SK-N-SH (cell line): ENCODE measurements around the gene GPR34. TPM values are rescaled to one million over a fixed set of nuclear protein-coding genes. Genes with fewer than 3 reads are reported as not detected.

Experiments used
- CTCF ChIA-PET: fragments of 300-600, 350-600 bp; formaldehyde crosslinking; extraction: SDS; loops from one replicate; lab custom pipeline; 2021; lab: Yijun Ruan, JAX
- POLR2A ChIA-PET: fragments of 350-600 bp; sonication (Branson Sonifier 250); formaldehyde crosslinking; extraction: SDS; loops from one replicate; lab custom pipeline; 2020; ENCODE audit warnings: antibody characterized with exemption, inconsistent platforms; lab: Yijun Ruan, JAX
- DNase-seq: peaks from one replicate; pipeline ENCODE4 v3.0.0; 2012
- H2AFZ ChIP-seq: fragments of 200-600 bp; sonication (generic); 2 replicates; pipeline ENCODE4 v1.8.1; 2016; ENCODE audit warnings: antibody characterized with exemption, mild to moderate bottlenecking, low read depth
- H3F3A ChIP-seq: fragments of 200-600 bp; sonication (generic); replicated peaks from 2 replicates; pipeline ENCODE3; 2016; ENCODE audit warnings: antibody characterized with exemption, mild to moderate bottlenecking; ENCODE audit not compliant: insufficient read depth
- H3K27ac ChIP-seq, 2 experiments: fragments of 200-500 bp in 1 of 2; fragments of 200-600 bp in 1 of 2; sonication (Bioruptor generic) in 1 of 2; sonication (generic), shearing (Covaris generic) in 1 of 2; 2 replicates each; pipeline versions ENCODE4 v1.5.1 to v1.6.1; 2014 to 2016; ENCODE audit warnings: low read depth in 2 of 2, inconsistent platforms in 1 of 2, low read length in 1 of 2, mild to moderate bottlenecking in 1 of 2, mixed read lengths in 1 of 2
- H3K27me3 ChIP-seq: fragments of 200-600 bp; sonication (generic), shearing (Covaris generic); 2 replicates; pipeline ENCODE4 v1.6.1; 2016; ENCODE audit warnings: mixed run types; ENCODE audit not compliant: insufficient read depth
- H3K36me3 ChIP-seq, 2 experiments: fragments of 200-500 bp in 1 of 2; fragments of 200-600 bp in 1 of 2; sonication (Bioruptor generic) in 1 of 2; sonication (generic) in 1 of 2; replicated peaks in 1 of 2; 2 replicates each; pipeline versions ENCODE3 to v1.5.1; 2014 to 2016; ENCODE audit warnings: low read length in 1 of 2, mild to moderate bottlenecking in 1 of 2; ENCODE audit not compliant: insufficient read depth in 2 of 2, control insufficient read depth in 1 of 2
- H3K4me1 ChIP-seq, 2 experiments: fragments of 200-500 bp in 1 of 2; fragments of 200-600 bp in 1 of 2; sonication (Bioruptor generic) in 1 of 2; sonication (generic), shearing (Covaris generic) in 1 of 2; 2 replicates each; pipeline versions ENCODE4 v1.5.1 to v1.6.1; 2014 to 2016; ENCODE audit warnings: low read depth in 1 of 2, low read length in 1 of 2, mixed run types in 1 of 2; ENCODE audit not compliant: insufficient read depth in 2 of 2, control insufficient read depth in 1 of 2
- H3K4me2 ChIP-seq: fragments of 200-600 bp; sonication (generic), shearing (Covaris generic); 2 replicates; pipeline ENCODE4 v1.6.1; 2017; ENCODE audit warnings: mixed run types
- H3K4me3 ChIP-seq, 2 experiments: fragments of 200-500 bp in 1 of 2; fragments of 200-600 bp in 1 of 2; sonication (Bioruptor generic) in 1 of 2; sonication (generic), shearing (Covaris generic) in 1 of 2; 2 replicates each; pipeline versions ENCODE4 v1.5.1 to v1.8.1; 2014 to 2016; ENCODE audit warnings: low read depth in 2 of 2, inconsistent platforms in 1 of 2, low read length in 1 of 2, mild to moderate bottlenecking in 1 of 2, mixed read lengths in 1 of 2, moderate library complexity in 1 of 2
- H3K79me2 ChIP-seq: fragments of 200-600 bp; sonication (generic); 2 replicates; pipeline ENCODE4 v1.8.1; 2017; ENCODE audit warnings: mild to moderate bottlenecking; ENCODE audit not compliant: insufficient read depth
- H3K9ac ChIP-seq: fragments of 200-600 bp; sonication (generic); 2 replicates; pipeline ENCODE4 v1.6.1; 2017; ENCODE audit warnings: mixed run types
- H3K9me2 ChIP-seq: fragments of 200-600 bp; sonication (generic); 2 replicates; pipeline ENCODE4 v1.6.1; 2017; ENCODE audit warnings: mixed run types
- H3K9me3 ChIP-seq: fragments of 200-600 bp; sonication (generic); 2 replicates; pipeline ENCODE4 v1.6.1; 2017; ENCODE audit warnings: mixed run types, mild to moderate bottlenecking, moderate library complexity
- H4K20me1 ChIP-seq: fragments of 200-600 bp; sonication (generic); 2 replicates; pipeline ENCODE4 v1.6.1; 2017; ENCODE audit warnings: mild to moderate bottlenecking, mixed run types; ENCODE audit not compliant: insufficient read depth
- CHD2 ChIP-seq: fragments of 150-350 bp; IDR thresholded peaks from 2 replicates; pipeline ENCODE4 v1.6.1; 2018; ENCODE audit warnings: low read length; ENCODE audit not compliant: partially characterized antibody
- MAX ChIP-seq: IDR thresholded peaks from 2 replicates; pipeline ENCODE4 v1.4.0; 2012; ENCODE audit warnings: low read depth
- PBX3 ChIP-seq: IDR thresholded peaks from 2 replicates; pipeline ENCODE4; 2012
- RAD21 ChIP-seq: IDR thresholded peaks from 2 replicates; pipeline ENCODE4 v1.6.1; 2012; ENCODE audit warnings: mild to moderate bottlenecking, low read length
- REST ChIP-seq: IDR thresholded peaks from 2 replicates; pipeline ENCODE4 v1.6.1; 2012; ENCODE audit warnings: mild to moderate bottlenecking, low read depth, low read length, moderate library complexity
- SIN3A ChIP-seq: IDR thresholded peaks from 2 replicates; pipeline ENCODE4 v1.6.1; 2012; ENCODE audit warnings: low read depth, mild to moderate bottlenecking, low read length, moderate library complexity, borderline replicate concordance
- TCF12 ChIP-seq: IDR thresholded peaks from 2 replicates; pipeline ENCODE4 v1.4.0; 2012
- WGBS: methylation state at CpG from one replicate; pipeline ENCODE4 v1.1.6; 2017; ENCODE audit warnings: low lambda C conversion rate; 5-methylcytosine and 5-hydroxymethylcytosine counted together
- polyA plus RNA-seq, 3 experiments: library from polyadenylated mRNA; depleted of rRNA; stranded (reverse); fragments of >200 nt; gene quantifications; 2 replicates each; pipeline ENCODE4 v1.2.3, GENCODE V29; 2012

Gene GPR34
- polyA plus RNA-seq, 1 of the 3 experiments (the other 2 are of a cell fraction) = not detected

- H4K20me1 ChIP-seq = no peaks in the 10 kb centered on the region
- H3K9ac ChIP-seq = no peak overlapping the region
- H3K9me2 ChIP-seq = no peaks in the 10 kb centered on the region
- H3K4me2 ChIP-seq = no peak overlapping the region
- no peak overlapping the region for H3K4me3 ChIP-seq
- H3F3A ChIP-seq = no peaks in the 10 kb centered on the region
- no peaks in the 10 kb centered on the region for H3K27me3 ChIP-seq
- H3K9me3 ChIP-seq = no peaks in the 10 kb centered on the region
- no peaks in the 10 kb centered on the region for H3K4me1 ChIP-seq
- POLR2A ChIA-PET = no interaction called here
- TF ChIP-seq SIN3A = no peak
- TF ChIP-seq PBX3 = peak; percentile 8; the same call in 1 of the 2 replicates
- no peak for DNase-seq
- WGBS = 23% methylated on average over 4 of the region's 4 CpGs
- H2AFZ ChIP-seq = no peak overlapping the region
- H3K27ac ChIP-seq = no peak overlapping the region
- H3K36me3 ChIP-seq = peaks cover 0 to 8% of the 10 kb centered on the region in 2 experiments
- H3K79me2 ChIP-seq = no peaks in the 10 kb centered on the region
- CTCF ChIA-PET = no interaction called here
Observed at GRCh38 chrX:41655631-41656030, 33.1 kb upstream of the GPR34 start.

GRCh38 chrX:41661366-41662095, 27.2 kb upstream of the GPR34 start:
- Histone ChIP-seq H2AFZ (no peak overlapping the region), H3K9me3 (no peaks in the 10 kb centered on the region), H3K27me3 (no peaks in the 10 kb centered on the region), H3K79me2 (no peaks in the 10 kb centered on the region), H3K36me3 (peaks cover 0 to 8% of the 10 kb centered on the region in 2 experiments), H3K4me1 (no peaks in the 10 kb centered on the region), H3K9me2 (no peaks in the 10 kb centered on the region), H4K20me1 (no peaks in the 10 kb centered on the region), H3F3A (no peaks in the 10 kb centered on the region), H3K4me2 (no peak overlapping the region), H3K9ac (no peak overlapping the region), H3K27ac (peak overlapping the region in 1 of 2 experiments; percentile 12; a peak in 1 of 4 replicates), H3K4me3 (no peak overlapping the region)
- 26% methylated on average over 2 of the region's 2 CpGs for WGBS
- POLR2A ChIA-PET = no interaction called here
- DNase-seq = no peak
- TF ChIP-seq TCF12 (no peak), MAX (no peak), RAD21 (no peak), CHD2 (no peak), REST (no peak)
- CTCF ChIA-PET = no interaction called here
